ENCODE measurements around the gene SSNA1.

DNA sequence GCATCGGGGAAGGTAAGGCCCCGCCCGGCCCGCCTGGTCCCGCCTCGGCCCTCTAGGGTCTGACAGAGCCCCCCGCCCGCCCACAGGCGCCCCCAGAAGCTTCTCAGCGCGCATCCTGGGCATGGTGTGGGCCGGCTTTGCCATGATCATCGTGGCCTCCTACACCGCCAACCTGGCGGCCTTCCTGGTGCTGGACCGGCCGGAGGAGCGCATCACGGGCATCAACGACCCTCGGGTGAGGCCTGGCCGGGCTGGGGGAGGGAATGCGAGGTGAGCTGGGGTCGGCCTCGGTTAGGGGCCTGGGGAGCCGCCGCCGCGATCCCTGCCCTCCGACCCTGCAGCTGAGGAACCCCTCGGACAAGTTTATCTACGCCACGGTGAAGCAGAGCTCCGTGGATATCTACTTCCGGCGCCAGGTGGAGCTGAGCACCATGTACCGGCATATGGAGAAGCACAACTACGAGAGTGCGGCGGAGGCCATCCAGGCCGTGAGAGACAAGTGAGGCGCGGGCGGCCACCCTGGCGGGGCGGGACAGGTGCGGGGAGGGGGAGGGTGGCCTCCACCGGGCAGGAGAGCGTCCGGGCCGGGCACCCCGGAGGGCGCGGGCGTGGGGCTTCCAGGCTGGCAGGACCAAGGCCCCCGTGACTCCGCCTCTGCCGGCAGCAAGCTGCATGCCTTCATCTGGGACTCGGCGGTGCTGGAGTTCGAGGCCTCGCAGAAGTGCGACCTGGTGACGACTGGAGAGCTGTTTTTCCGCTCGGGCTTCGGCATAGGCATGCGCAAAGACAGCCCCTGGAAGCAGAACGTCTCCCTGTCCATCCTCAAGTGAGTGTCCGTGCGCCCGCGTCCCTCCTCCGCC lies 25.7 kb upstream of the SSNA1 start:
- TF ChIP-seq, protein P1, sequence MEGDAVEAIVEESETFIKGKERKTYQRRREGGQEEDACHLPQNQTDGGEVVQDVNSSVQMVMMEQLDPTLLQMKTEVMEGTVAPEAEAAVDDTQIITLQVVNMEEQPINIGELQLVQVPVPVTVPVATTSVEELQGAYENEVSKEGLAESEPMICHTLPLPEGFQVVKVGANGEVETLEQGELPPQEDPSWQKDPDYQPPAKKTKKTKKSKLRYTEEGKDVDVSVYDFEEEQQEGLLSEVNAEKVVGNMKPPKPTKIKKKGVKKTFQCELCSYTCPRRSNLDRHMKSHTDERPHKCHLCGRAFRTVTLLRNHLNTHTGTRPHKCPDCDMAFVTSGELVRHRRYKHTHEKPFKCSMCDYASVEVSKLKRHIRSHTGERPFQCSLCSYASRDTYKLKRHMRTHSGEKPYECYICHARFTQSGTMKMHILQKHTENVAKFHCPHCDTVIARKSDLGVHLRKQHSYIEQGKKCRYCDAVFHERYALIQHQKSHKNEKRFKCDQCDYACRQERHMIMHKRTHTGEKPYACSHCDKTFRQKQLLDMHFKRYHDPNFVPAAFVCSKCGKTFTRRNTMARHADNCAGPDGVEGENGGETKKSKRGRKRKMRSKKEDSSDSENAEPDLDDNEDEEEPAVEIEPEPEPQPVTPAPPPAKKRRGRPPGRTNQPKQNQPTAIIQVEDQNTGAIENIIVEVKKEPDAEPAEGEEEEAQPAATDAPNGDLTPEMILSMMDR (IDR thresholded peaks at IDR 0.05): peak in 3 of 7 experiments; percentile 6 to 40 (median 9)
- TF ChIP-seq POLR2AphosphoS5 (IDR thresholded peaks at IDR 0.05) (no peak), POLR2A (IDR thresholded peaks at IDR 0.05) (no peak)
